ENCODE results near the gene MAB21L3.

MAB21L3 gene

DNA sequence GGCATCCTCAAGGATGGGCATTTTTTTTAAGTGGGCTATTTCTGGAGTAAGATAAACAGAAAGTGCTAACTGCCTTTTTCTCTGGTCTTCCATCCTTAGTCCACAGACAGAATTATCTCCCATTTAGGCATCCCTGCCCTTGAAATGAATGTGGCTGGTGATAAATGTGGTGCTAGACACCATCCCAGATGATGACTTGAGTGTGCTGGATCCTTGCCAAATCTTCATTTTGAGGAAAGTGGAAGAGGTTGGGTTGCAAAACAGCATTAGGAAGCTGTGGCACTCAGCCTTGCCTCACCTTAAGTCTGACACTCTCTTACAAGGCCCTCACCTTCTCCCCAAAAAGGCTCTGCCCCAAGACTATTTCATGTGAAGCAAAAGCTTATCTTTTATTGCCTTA, 19.2 kb downstream of the MAB21L3 start:
- TF ChIP-seq EZH2 (IDR thresholded peaks at IDR 0.05; ENCODE audit: borderline replicate concordance, low read length) (no peak), CTCF (IDR thresholded peaks at IDR 0.05; ENCODE audit: low read length) (no peak)
- H3K4me2 ChIP-seq (ENCODE audit: low read length), result no peak overlapping the region
- H3K4me1 ChIP-seq (ENCODE audit: insufficient read depth, low read length, severe bottlenecking), result no peaks in the 10 kb centered on the region
- no peak overlapping the region for H3K27ac ChIP-seq (ENCODE audit: low read depth, low read length, poor library complexity, severe bottlenecking)
- H3F3A ChIP-seq (ENCODE audit: insufficient read depth, low read length), result no peaks in the 10 kb centered on the region
- H3K9ac ChIP-seq (ENCODE audit: low read length), result no peak overlapping the region
- H3K27me3 ChIP-seq (ENCODE audit: insufficient read depth, low read length), result no peaks in the 10 kb centered on the region
- H3K9me3 ChIP-seq (ENCODE audit: low read length), result no peaks in the 10 kb centered on the region
- no peaks in the 10 kb centered on the region for H4K20me1 ChIP-seq (ENCODE audit: insufficient read depth, low read length)
- H3K9me2 ChIP-seq (ENCODE audit: low read depth, low read length), result no peaks in the 10 kb centered on the region
- H2AFZ ChIP-seq (ENCODE audit: low read length), result no peak overlapping the region
- no peaks in the 10 kb centered on the region for H3K79me2 ChIP-seq (ENCODE audit: insufficient read depth, low read length)
- H3K36me3 ChIP-seq (ENCODE audit: insufficient read depth, low read length), result no peaks in the 10 kb centered on the region
- no peak overlapping the region for H3K4me3 ChIP-seq (ENCODE audit: low read depth, low read length, poor library complexity, severe bottlenecking)

GRCh38 chr1:116131170-116131569, 20.0 kb downstream of the MAB21L3 start:
- no peak for TF ChIP-seq EZH2 (IDR thresholded peaks at IDR 0.05; ENCODE audit: borderline replicate concordance, low read length)
- TF ChIP-seq CTCF (IDR thresholded peaks at IDR 0.05; ENCODE audit: low read length), result no peak
- H3K4me2 ChIP-seq (ENCODE audit: low read length), result no peak overlapping the region

DNA sequence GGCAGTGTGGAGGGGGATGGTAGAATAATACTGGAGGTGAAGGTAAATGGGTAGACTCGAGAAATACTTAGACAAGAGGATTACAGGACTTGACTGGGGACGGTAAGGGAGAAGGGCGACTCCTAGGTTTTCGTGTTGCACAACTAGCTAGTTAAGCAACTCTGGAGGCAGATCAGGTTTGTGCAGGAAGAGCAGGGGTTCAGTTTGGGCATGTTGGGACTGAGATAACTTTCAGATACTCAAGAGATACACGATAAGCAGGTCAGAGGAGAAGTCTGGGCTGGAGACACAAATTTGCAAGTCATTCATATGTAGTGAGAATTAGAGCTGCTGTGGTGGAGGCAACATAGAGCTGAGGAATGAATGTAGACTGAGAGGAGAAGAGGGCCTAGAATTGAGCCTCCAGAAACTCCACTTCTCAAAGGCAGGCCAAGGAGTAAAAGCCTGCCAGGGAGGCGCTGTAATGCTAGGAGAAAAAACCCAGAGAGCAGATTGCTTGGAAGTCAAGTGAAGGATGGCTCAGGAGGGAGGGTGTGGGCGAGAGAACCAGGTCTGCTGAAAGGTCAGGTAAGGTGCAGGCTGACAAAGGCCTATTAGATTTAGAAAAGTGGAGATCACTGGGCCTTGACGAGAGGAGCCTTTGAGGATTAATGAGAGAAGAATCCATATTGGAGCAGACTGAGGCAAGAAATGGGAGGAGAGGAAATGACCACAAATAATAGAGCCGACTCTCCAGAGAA, 20.8 kb downstream of the MAB21L3 start:
- Histone ChIP-seq H3K9me3 (ENCODE audit: low read length) (no peaks in the 10 kb centered on the region), H2AFZ (ENCODE audit: low read length) (no peak overlapping the region), H3K36me3 (ENCODE audit: insufficient read depth, low read length) (no peaks in the 10 kb centered on the region), H3K27ac (ENCODE audit: low read depth, low read length, poor library complexity, severe bottlenecking) (no peak overlapping the region), H3K9ac (ENCODE audit: low read length) (no peak overlapping the region), H3F3A (ENCODE audit: insufficient read depth, low read length) (no peaks in the 10 kb centered on the region), H3K4me2 (ENCODE audit: low read length) (no peak overlapping the region), H3K79me2 (ENCODE audit: insufficient read depth, low read length) (no peaks in the 10 kb centered on the region), H3K27me3 (ENCODE audit: insufficient read depth, low read length) (no peaks in the 10 kb centered on the region), H3K4me1 (ENCODE audit: insufficient read depth, low read length, severe bottlenecking) (no peaks in the 10 kb centered on the region), H3K9me2 (ENCODE audit: low read depth, low read length) (no peaks in the 10 kb centered on the region), H3K4me3 (ENCODE audit: low read depth, low read length, poor library complexity, severe bottlenecking) (no peak overlapping the region), H4K20me1 (ENCODE audit: insufficient read depth, low read length) (no peaks in the 10 kb centered on the region)
- TF ChIP-seq CTCF (IDR thresholded peaks at IDR 0.05; ENCODE audit: low read length), result no peak
- TF ChIP-seq EZH2 (IDR thresholded peaks at IDR 0.05; ENCODE audit: borderline replicate concordance, low read length), result no peak

More at GRCh38 chr1:116131170-116131569, 20.0 kb downstream of the MAB21L3 start:
- Histone ChIP-seq H3K9ac (ENCODE audit: low read length) (no peak overlapping the region), H3F3A (ENCODE audit: insufficient read depth, low read length) (no peaks in the 10 kb centered on the region), H3K9me2 (ENCODE audit: low read depth, low read length) (no peaks in the 10 kb centered on the region), H3K79me2 (ENCODE audit: insufficient read depth, low read length) (no peaks in the 10 kb centered on the region), H3K36me3 (ENCODE audit: insufficient read depth, low read length) (no peaks in the 10 kb centered on the region), H3K27me3 (ENCODE audit: insufficient read depth, low read length) (no peaks in the 10 kb centered on the region), H3K9me3 (ENCODE audit: low read length) (no peaks in the 10 kb centered on the region), H3K4me3 (ENCODE audit: low read depth, low read length, poor library complexity, severe bottlenecking) (no peak overlapping the region), H4K20me1 (ENCODE audit: insufficient read depth, low read length) (no peaks in the 10 kb centered on the region), H3K4me1 (ENCODE audit: insufficient read depth, low read length, severe bottlenecking) (no peaks in the 10 kb centered on the region), H3K27ac (ENCODE audit: low read depth, low read length, poor library complexity, severe bottlenecking) (no peak overlapping the region), H2AFZ (ENCODE audit: low read length) (no peak overlapping the region)

All from OCI-LY1 (cell line).